ENCODE data around the gene LRRC45.

GRCh38 chr17:82053556-82054263, 30.6 kb downstream of the LRRC45 start:
- TF ChIP-seq CTCF (conservative IDR thresholded peaks at IDR 0.05; ENCODE audit: low read length) (no peak), EZH2phosphoT487 (IDR thresholded peaks at IDR 0.05; ENCODE audit: borderline replicate concordance, low read depth, low read length) (no peak)
